Mucosa of descending colon (tissue), 3 donors: ENCODE measurements around the gene DOCK1. TPM values are rescaled to one million over a fixed set of nuclear protein-coding genes. Genes with fewer than 3 reads are reported as not detected.
"Not testable (repeated sequence)": the region's sequence is repeated elsewhere in the genome, so short reads cannot be mapped to it uniquely, and the experiment has no call there.

ENCODE experiments used
- ATAC-seq: fragments of 200-7000 bp; cut with Tn5 transposase; one replicate; pipeline ENCODE4 v1.9.1; 2020; ENCODE audit warnings: mild to moderate bottlenecking, moderate library complexity
- DNase-seq, 3 donors: peaks; one replicate each; pipeline ENCODE4 v3.0.0-alpha.2; 2020
- H3K36me3 ChIP-seq: fragments of 200-600 bp; one replicate; pipeline ENCODE4 v1.8.0; 2021; ENCODE audit warnings: low read depth, mild to moderate bottlenecking
- H3K4me1 ChIP-seq: fragments of 200-600 bp; one replicate; pipeline ENCODE4 v1.8.0; 2021; ENCODE audit warnings: low read depth, mild to moderate bottlenecking
- H3K4me3 ChIP-seq: fragments of 200-600 bp; one replicate; pipeline ENCODE4 v1.8.0; 2021; ENCODE audit warnings: mild to moderate bottlenecking
- H3K9me3 ChIP-seq: fragments of 200-600 bp; one replicate; pipeline ENCODE4 v1.8.0; 2021; ENCODE audit warnings: mild to moderate bottlenecking
- CTCF ChIP-seq: fragments of 200-600 bp; IDR thresholded peaks from one replicate; pipeline ENCODE4 v1.8.0; 2022; ENCODE audit warnings: antibody characterized with exemption, mild to moderate bottlenecking
- intact Hi-C, 2 donors: fragments of 100-400 bp; cut with DNase I in 1 of 2; cut with micrococcal nuclease in 1 of 2; formaldehyde crosslinking; loops; one replicate each; pipeline versions ENCODE4 v1.11.0 to v1.11.1; 2022; cut with DNase I, micrococcal nuclease
- total RNA-seq, 3 donors: library from RNA; stranded (reverse); fragmentation: NEBNext Ultra II Directional in 2 of 3; extraction: Animal tissue kit (Norgen Biotek cat#: 25700) in 2 of 3; gene quantifications; one replicate each; pipeline versions ENCODE4 v1.2.1 to v1.2.4, GENCODE V29; 2021 to 2023
- donor health status: DM: no; HTN: no; CAD: no; lungs with moderate emphysema.
- donor health status: DM: no; HTN: no; CAD: no.
- donor health status: DM: no; HTN: yes; CAD: no.

Gene DOCK1
- total RNA-seq, 3 donors from 2014 or later = 56.5 to 103 (median 74.1) TPM

GRCh38 chr10:126910196-126910595, 5.0 kb downstream of the DOCK1 start:
- H3K9me3 ChIP-seq = peaks cover 3% of the 10 kb centered on the region
- intact Hi-C loops = no loop called here
- TF ChIP-seq CTCF = no peak
- peaks cover 6% of the 10 kb centered on the region for H3K4me1 ChIP-seq
- H3K4me3 ChIP-seq = no peak overlapping the region
- no peak for ATAC-seq
- H3K36me3 ChIP-seq = no peaks in the 10 kb centered on the region
- DNase-seq = no peak

GRCh38 chr10:126910798-126911197, 5.6 kb downstream of the DOCK1 start:
- Histone ChIP-seq H3K9me3 (peaks cover 3% of the 10 kb centered on the region), H3K36me3 (no peaks in the 10 kb centered on the region)

GRCh38 chr10:126911301-126911700, 6.1 kb downstream of the DOCK1 start:
- Histone ChIP-seq H3K4me1 (peaks cover 6% of the 10 kb centered on the region), H3K36me3 (no peaks in the 10 kb centered on the region), H3K9me3 (peaks cover 3% of the 10 kb centered on the region), H3K4me3 (no peak overlapping the region)
- DNase-seq (no peak), ATAC-seq (no peak)
- TF ChIP-seq CTCF = no peak
- intact Hi-C loops = no loop called here

More at GRCh38 chr10:126910798-126911197, 5.6 kb downstream of the DOCK1 start:
- intact Hi-C loops = no loop called here
- no peak for TF ChIP-seq CTCF
- DNase-seq = no peak
- no peak for ATAC-seq
- H3K4me3 ChIP-seq = no peak overlapping the region
- peaks cover 6% of the 10 kb centered on the region for H3K4me1 ChIP-seq

- intact Hi-C loops = no loop called here
- ATAC-seq (no peak), DNase-seq (no peak)
- Histone ChIP-seq H3K9me3 (peaks cover 3% of the 10 kb centered on the region), H3K36me3 (no peaks in the 10 kb centered on the region), H3K4me3 (no peak overlapping the region), H3K4me1 (peaks cover 6% of the 10 kb centered on the region)
- no peak for TF ChIP-seq CTCF
Measured at GRCh38 chr10:126913316-126913715, 8.1 kb downstream of the DOCK1 start.

- TF ChIP-seq CTCF = no peak
- peaks cover 2% of the 10 kb centered on the region for H3K4me1 ChIP-seq
- intact Hi-C loops = no loop called here
- H3K4me3 ChIP-seq = no peak overlapping the region
- no peak for ATAC-seq
- peaks cover 3% of the 10 kb centered on the region for H3K9me3 ChIP-seq
- DNase-seq = no peak
- H3K36me3 ChIP-seq = no peaks in the 10 kb centered on the region
Measured at GRCh38 chr10:126914561-126914960, 9.3 kb downstream of the DOCK1 start.

GRCh38 chr10:126916952-126917351, 11.7 kb downstream of the DOCK1 start:
- H3K4me1 ChIP-seq, H3K36me3 ChIP-seq, DNase-seq, H3K4me3 ChIP-seq, H3K9me3 ChIP-seq, intact Hi-C loops, ATAC-seq: not testable (repeated sequence)
